B cell (primary cell): Measurements from ENCODE around the gene NTM. TPM values are rescaled to one million over a fixed set of nuclear protein-coding genes. Genes with fewer than 3 reads are reported as not detected.

Experiments used
- ATAC-seq: fragments of 200-7000 bp; cut with Tn5 transposase; one replicate; pipeline ENCODE4 v1.10.0; 2021; ENCODE audit warnings: low read depth, mild to moderate bottlenecking, moderate number of reproducible peaks, moderate library complexity
- CTCF ChIA-PET: fragments of 350-600 bp; sonication (Branson Sonifier 250); formaldehyde crosslinking; loops from one replicate; lab custom pipeline; 2021; ENCODE audit warnings: antibody characterized with exemption, inconsistent platforms; lab: Charles Lee
- POLR2A ChIA-PET: fragments of 350-600 bp; sonication (Branson Sonifier 250); formaldehyde crosslinking; loops from one replicate; lab custom pipeline; 2021; ENCODE audit warnings: antibody characterized with exemption; lab: Charles Lee
- DNase-seq: peaks from one replicate; pipeline ENCODE4 v3.0.0; 2013
- H2AFZ ChIP-seq: 2 replicates; pipeline ENCODE4 v1.6.1; 2012; ENCODE audit warnings: mild to moderate bottlenecking, low read depth, low read length; ENCODE audit not compliant: insufficient read depth, poor library complexity, severe bottlenecking
- H3K27ac ChIP-seq, 2 donors: 1 replicate in 1 of 2; 2 replicates in 1 of 2; pipeline ENCODE4 v1.5.1; 2012 to 2013; ENCODE audit warnings: low read length in 2 of 2, mild to moderate bottlenecking in 2 of 2, moderate library complexity in 1 of 2
- H3K27me3 ChIP-seq, 4 experiments: fragments of 200-600 bp in 1 of 4; sonication (generic) in 1 of 4; replicated peaks in 1 of 4; 1 replicate in 2 of 4; 2 replicates in 2 of 4; pipeline versions ENCODE4 v1.6.1 to v1.7.0; 2013 to 2016; ENCODE audit warnings: low read length in 3 of 4, mild to moderate bottlenecking in 2 of 4, mixed read lengths in 1 of 4, moderate library complexity in 1 of 4; ENCODE audit not compliant: insufficient read depth in 4 of 4, control insufficient read depth in 3 of 4; ENCODE audit errors: control extremely low read depth in 1 of 4
- H3K36me3 ChIP-seq, 2 experiments: replicated peaks in 1 of 2; 1 replicate in 1 of 2; 2 replicates in 1 of 2; pipeline versions ENCODE4 v1.6.1 to v1.7.1; 2013; ENCODE audit warnings: low read length in 1 of 2; ENCODE audit not compliant: insufficient read depth in 2 of 2, control insufficient read depth in 1 of 2; ENCODE audit errors: control extremely low read depth in 1 of 2, extremely low read depth in 1 of 2
- H3K4me1 ChIP-seq, 2 donors: fragments of 200-600 bp in 1 of 2; sonication (generic) in 1 of 2; 1 replicate in 1 of 2; 2 replicates in 1 of 2; pipeline versions ENCODE4 v1.5.1 to v1.6.1; 2013 to 2017; ENCODE audit warnings: low read length in 2 of 2; ENCODE audit not compliant: control insufficient read depth in 2 of 2, insufficient read depth in 2 of 2
- H3K4me2 ChIP-seq: replicated peaks from 2 replicates; pipeline ENCODE3; 2012; ENCODE audit warnings: mild to moderate bottlenecking, low read depth, low read length; ENCODE audit not compliant: poor library complexity, severe bottlenecking
- H3K4me3 ChIP-seq, 5 experiments: fragments of 200-600 bp in 1 of 5; sonication (generic) in 1 of 5; 1 replicate in 3 of 5; 2 replicates in 2 of 5; pipeline versions ENCODE4 v1.5.1 to v1.7.0; 2011 to 2016; ENCODE audit warnings: low read length in 4 of 5, mild to moderate bottlenecking in 4 of 5, low read depth in 2 of 5, control low read depth in 1 of 5, moderate library complexity in 1 of 5; ENCODE audit not compliant: insufficient read depth in 1 of 5; ENCODE audit errors: control extremely low read depth in 1 of 5, extremely low read depth in 1 of 5
- H3K79me2 ChIP-seq: fragments of 200-600 bp; sonication (generic); one replicate; pipeline ENCODE4 v1.6.0; 2016; ENCODE audit warnings: low read length; ENCODE audit not compliant: control insufficient read depth, insufficient read depth
- H3K9ac ChIP-seq: fragments of 200-600 bp; sonication (generic); 2 replicates; pipeline ENCODE4 v1.6.1; 2017; ENCODE audit warnings: mild to moderate bottlenecking, low read length, moderate library complexity
- H3K9me3 ChIP-seq, 3 donors: one replicate each; pipeline versions ENCODE4 v1.6.1 to v1.7.1; 2013; ENCODE audit warnings: low read length in 2 of 3; ENCODE audit not compliant: control insufficient read depth in 2 of 3, insufficient read depth in 1 of 3; ENCODE audit errors: control extremely low read depth in 1 of 3
- H4K20me1 ChIP-seq: 2 replicates; pipeline ENCODE4 v1.6.0; 2012; ENCODE audit warnings: mild to moderate bottlenecking, low read length; ENCODE audit not compliant: insufficient read depth, control insufficient read depth, poor library complexity, severe bottlenecking
- H3K27ac Mint-ChIP-seq: one replicate; pipeline ENCODE4 v1.8.0; 2021; ENCODE audit warnings: mixed read lengths
- H3K27me3 Mint-ChIP-seq: one replicate; pipeline ENCODE4 v1.8.0; 2021; ENCODE audit warnings: mixed read lengths
- H3K4me1 Mint-ChIP-seq: one replicate; pipeline ENCODE4 v1.8.0; 2021; ENCODE audit warnings: mixed read lengths
- H3K4me3 Mint-ChIP-seq: one replicate; pipeline ENCODE4 v1.8.0; 2021; ENCODE audit warnings: mixed read lengths
- H3K9me3 Mint-ChIP-seq: one replicate; pipeline ENCODE4 v1.8.0; 2022; ENCODE audit warnings: mixed read lengths; ENCODE audit not compliant: insufficient read depth
- CTCF ChIP-seq: fragments of 200-600 bp; IDR thresholded peaks from one replicate; pipeline ENCODE4 v1.8.0; 2022; ENCODE audit warnings: antibody characterized with exemption, mild to moderate bottlenecking
- EZH2 ChIP-seq: IDR thresholded peaks from 2 replicates; pipeline ENCODE4 v1.6.1; 2012; ENCODE audit warnings: borderline replicate concordance, low read depth, mild to moderate bottlenecking, moderate library complexity, low read length; ENCODE audit not compliant: insufficient read depth, poor library complexity, severe bottlenecking
- WGBS: methylation state at CpG from one replicate; pipeline ENCODE4 v1.1.5; 2013; ENCODE audit warnings: missing lambda C conversion rate; ENCODE audit not compliant: insufficient coverage; 5-methylcytosine and 5-hydroxymethylcytosine counted together
- intact Hi-C: fragments of 100-400 bp; cut with micrococcal nuclease; formaldehyde crosslinking; loops from one replicate; pipeline ENCODE4 v1.10.0; 2022
- polyA plus RNA-seq: library from polyadenylated mRNA; depleted of rRNA; stranded (reverse); fragments of >200 nt; gene quantifications from 2 replicates; pipeline ENCODE4 v1.2.3, GENCODE V29; 2012
- total RNA-seq, 2 donors: library from RNA; stranded (reverse); fragments of 120-200 nt in 1 of 2; gene quantifications; 1 replicate in 1 of 2; 2 replicates in 1 of 2; pipeline versions ENCODE4 v1.2.3 to v1.2.4, GENCODE V29; 2013 to 2022

Gene NTM
- total and polyA plus RNA-seq, 2 donors (not counting 1 experiment from before 2014, with no cell fraction given) = not detected

GRCh38 chr11:131669401-131669780 lies 299.0 kb downstream of the NTM start:
- Histone ChIP-seq H3K4me3 (no peak overlapping the region), H3K79me2 (no peaks in the 10 kb centered on the region), H3K4me2 (no peak overlapping the region), H4K20me1 (no peaks in the 10 kb centered on the region), H3K36me3 (no peaks in the 10 kb centered on the region), H3K27me3 (no peaks in the 10 kb centered on the region), H3K4me1 (no peaks in the 10 kb centered on the region), H3K9ac (no peak overlapping the region), H2AFZ (no peak overlapping the region), H3K9me3 (peaks cover 0 to 7% (median 0%) of the 10 kb centered on the region in 3 donors), H3K27ac (no peak overlapping the region)
- ATAC-seq (no peak), DNase-seq (no peak)
- no peak overlapping the region for H3K4me3 Mint-ChIP-seq
- H3K27ac Mint-ChIP-seq = no peak overlapping the region
- H3K4me1 Mint-ChIP-seq = peaks cover 4% of the 10 kb centered on the region
- H3K9me3 Mint-ChIP-seq = no peaks in the 10 kb centered on the region
- ChIA-PET POLR2A (no interaction called here), CTCF (interaction anchor here (1.0 kb wide), 1 partner anchor 9 kb away, joined by 3 read pairs; no protein-coding TSS in a partner anchor)
- intact Hi-C loops = no loop called here
- H3K27me3 Mint-ChIP-seq = no peaks in the 10 kb centered on the region
- TF ChIP-seq EZH2 (no peak), CTCF (no peak)
- 75% methylated on average over 4 of the region's 4 CpGs for WGBS

- Mint-ChIP-seq H3K4me1 (peaks cover 4% of the 10 kb centered on the region), H3K27ac (no peak overlapping the region), H3K27me3 (no peaks in the 10 kb centered on the region), H3K4me3 (no peak overlapping the region), H3K9me3 (no peaks in the 10 kb centered on the region)
- no peak overlapping the region for H3K9ac ChIP-seq
- intact Hi-C loops = loop anchor here (5.0 kb wide), 2 partner anchors 609 to 749 kb away; no protein-coding TSS in a partner anchor
- POLR2A ChIA-PET = no interaction called here
- H4K20me1 ChIP-seq = no peaks in the 10 kb centered on the region
- no peaks in the 10 kb centered on the region for H3K4me1 ChIP-seq
- 96% methylated on average over 3 of the region's 3 CpGs for WGBS
- H3K4me2 ChIP-seq = no peak overlapping the region
- H3K27me3 ChIP-seq = no peaks in the 10 kb centered on the region
- no peak overlapping the region for H3K4me3 ChIP-seq
- no peaks in the 10 kb centered on the region for H3K79me2 ChIP-seq
- no peak for DNase-seq
- peaks cover 0 to 7% (median 0%) of the 10 kb centered on the region in 3 donors for H3K9me3 ChIP-seq
- no peak overlapping the region for H3K27ac ChIP-seq
- TF ChIP-seq EZH2 = no peak
- TF ChIP-seq CTCF = no peak
- no peak for ATAC-seq
- CTCF ChIA-PET = no interaction called here
- H3K36me3 ChIP-seq = no peaks in the 10 kb centered on the region
- H2AFZ ChIP-seq = no peak overlapping the region
Observed at GRCh38 chr11:131670876-131671275, 300.5 kb downstream of the NTM start.
